ENCODE measurements around the gene HDAC4.

HDAC4 gene

DNA sequence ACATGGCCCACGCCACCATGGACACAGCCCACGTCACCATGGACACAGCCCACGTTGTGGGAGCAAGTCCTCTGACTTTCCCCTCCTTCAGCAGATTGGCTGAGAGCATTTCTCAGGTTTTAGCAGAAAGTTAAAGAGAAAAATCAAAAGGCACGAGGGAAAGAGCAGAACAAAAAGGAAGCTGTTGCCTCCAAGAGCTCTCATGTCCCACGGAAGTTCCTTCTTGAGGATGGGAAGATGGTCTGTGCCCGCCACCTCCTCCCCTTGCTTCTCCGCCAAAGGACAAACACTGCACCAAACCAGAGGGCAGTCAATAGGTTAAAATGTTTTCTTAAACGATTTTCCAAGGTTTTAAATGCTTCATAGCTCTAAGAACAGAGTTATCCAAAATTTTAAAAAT lies 148.4 kb downstream of the HDAC4 start:
- DNase-seq (ENCODE audit: low spot score) = no peak

DNA sequence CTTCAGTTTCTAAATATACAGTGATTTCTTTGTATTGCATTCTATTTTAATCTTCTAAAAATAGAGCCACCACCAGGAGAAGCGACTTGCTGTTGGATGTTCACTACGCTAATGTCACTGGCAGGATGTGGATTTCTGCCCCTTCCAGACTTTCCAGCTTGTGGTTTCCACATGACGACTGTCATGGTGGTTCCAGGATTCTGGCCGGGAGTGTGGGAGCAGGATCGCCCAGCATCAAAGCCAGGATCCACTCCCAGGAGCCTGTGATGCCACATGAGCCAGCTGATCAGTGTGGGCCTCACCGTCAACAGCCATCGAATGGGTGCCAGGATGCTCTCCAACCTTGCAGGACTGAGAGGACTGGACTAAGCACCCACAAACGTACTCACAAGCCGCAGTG lies 148.8 kb downstream of the HDAC4 start:
- DNase-seq (ENCODE audit: low spot score) = no peak

DNA sequence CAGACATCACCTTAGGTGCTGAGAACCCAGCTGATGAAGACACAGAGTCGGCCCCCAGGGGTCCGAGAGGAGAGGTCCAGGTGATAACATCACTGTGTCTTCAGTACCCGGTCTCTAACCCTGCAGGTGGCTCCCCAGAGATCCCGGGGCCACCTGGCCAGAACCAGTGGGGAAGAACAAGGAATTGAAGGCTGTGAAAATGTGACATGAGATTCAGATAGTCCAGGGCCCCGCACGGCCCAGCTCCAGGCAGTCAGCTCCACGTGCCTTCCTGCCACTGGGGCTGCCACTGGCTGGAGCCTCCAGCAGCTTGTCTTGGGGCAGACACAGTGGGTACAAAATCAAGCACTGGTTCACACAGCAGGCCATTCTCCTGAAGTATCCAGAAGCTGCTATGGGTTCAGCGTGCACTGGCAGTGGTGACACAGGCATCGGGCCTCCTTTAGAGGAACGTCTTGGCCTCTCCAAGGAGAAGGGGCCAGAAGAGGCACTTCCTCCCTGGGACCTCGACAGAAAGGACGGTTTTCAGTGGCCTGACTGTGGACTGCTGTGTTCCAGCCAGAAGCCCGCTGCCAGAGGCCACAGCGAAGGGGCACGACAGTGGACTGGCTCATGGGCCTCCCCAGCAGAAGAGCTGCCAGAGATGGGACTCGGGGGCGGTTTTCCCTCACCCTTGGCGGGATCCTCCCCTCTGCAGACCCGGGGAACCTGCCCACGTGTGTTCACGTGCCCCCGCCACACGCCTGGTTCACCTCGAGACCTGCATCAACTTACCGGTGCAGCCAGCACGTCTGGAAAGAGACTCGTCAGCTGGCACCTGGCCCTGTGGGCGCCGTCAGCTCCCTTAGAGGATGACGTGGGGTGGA lies 150.4 kb downstream of the HDAC4 start:
- no peak for DNase-seq (ENCODE audit: low spot score)

DNA sequence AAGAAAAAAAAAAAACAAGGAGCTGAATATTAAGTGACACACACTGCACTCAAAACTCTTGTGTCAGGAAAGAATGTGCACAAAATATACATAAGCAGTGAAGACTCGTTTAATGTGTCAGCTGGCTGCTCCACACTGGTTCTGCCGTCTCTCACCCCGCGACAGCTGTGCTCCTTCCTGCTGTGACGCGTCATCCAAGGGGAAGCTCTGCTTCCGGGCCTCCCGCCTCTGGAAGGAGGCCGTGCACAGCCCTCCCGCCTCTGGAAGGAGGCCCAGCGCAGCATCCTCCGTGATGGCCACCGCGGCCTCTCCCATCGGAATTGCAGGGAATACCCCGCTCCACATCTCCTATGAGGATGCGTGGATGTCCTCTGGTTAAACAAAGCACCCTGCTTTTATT lies 151.0 kb downstream of the HDAC4 start:
- DNase-seq (ENCODE audit: low spot score) = no peak

DNA sequence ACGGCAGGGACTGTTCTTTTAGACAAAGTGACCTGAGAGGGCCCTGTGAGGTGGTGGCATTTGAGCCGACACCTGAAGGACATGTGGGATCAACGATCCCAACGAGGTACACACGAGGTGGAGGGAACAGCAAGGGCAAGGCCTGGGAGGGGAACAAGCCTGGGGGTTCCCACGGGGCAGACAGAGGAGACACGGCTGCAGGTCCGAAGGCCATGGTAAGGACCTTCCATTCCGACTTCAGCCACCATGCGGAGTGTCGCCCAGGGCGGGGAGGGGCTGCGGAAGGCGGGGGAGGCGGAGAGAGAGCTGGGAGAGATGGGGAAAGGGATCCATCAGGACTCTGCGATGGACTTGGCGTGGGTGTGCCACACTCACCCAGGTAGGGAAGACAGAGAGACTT lies 151.8 kb downstream of the HDAC4 start:
- no peak for DNase-seq (ENCODE audit: low spot score)

DNA sequence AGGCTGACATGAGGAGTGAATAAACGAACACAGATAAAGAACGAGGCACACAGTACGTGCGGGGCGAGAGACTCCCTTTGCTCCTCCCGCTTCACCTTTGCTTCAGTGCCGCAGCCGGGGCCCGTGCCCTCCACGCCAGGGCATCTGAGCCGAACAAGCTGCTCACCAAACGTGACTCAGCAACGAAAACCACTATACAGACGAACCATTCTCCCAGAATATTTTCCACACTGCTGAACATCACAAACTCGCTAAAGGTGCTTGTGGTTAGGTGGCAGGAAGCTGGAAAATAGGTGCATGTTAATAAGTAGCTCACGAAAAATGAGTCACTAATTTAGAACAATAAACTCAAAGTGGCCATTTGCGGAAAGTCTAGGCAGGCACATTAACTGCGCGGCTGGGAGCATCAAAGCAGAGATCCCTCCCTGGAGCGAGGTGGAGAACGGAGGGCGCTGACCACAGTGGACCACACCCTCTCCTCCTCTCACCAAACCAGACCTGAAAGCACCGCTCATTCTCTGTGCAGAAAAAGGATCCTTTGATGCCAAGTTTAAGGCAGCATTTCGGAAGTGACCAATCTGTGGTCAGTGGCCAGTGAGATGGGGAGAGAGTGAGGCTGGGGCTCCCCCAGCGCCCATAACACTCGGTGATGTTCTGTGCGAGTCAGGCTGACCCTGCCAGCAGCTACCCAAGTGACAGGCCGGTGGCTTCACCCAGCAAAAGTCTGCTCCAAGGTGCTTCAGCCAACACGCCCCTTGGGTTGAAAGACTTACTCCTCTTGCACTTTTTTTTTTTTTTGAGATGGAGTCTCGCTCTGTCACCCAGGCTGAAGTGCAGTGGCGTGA lies 153.2 kb downstream of the HDAC4 start:
- DNase-seq (ENCODE audit: low spot score) = no peak

DNA sequence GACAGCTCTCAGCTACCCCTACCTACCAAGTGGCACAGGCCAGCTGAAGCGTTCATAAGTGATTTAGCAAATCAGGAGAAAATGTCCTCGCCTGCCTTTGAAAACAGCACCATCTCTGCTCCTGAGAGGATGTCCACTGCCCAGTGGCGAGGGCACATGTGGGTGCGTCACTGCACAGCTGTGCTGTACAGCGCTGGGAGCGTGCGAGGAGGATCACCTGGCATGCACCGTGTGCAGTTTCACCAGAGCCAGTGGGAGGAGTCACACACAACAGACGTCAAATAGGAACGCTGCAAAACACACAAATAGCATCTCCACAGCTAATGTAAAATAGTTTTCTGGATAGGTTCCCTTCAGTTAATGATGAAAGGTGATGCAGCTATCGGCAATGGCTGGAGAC lies 154.1 kb downstream of the HDAC4 start:
- no peak for DNase-seq (ENCODE audit: low spot score)

DNA sequence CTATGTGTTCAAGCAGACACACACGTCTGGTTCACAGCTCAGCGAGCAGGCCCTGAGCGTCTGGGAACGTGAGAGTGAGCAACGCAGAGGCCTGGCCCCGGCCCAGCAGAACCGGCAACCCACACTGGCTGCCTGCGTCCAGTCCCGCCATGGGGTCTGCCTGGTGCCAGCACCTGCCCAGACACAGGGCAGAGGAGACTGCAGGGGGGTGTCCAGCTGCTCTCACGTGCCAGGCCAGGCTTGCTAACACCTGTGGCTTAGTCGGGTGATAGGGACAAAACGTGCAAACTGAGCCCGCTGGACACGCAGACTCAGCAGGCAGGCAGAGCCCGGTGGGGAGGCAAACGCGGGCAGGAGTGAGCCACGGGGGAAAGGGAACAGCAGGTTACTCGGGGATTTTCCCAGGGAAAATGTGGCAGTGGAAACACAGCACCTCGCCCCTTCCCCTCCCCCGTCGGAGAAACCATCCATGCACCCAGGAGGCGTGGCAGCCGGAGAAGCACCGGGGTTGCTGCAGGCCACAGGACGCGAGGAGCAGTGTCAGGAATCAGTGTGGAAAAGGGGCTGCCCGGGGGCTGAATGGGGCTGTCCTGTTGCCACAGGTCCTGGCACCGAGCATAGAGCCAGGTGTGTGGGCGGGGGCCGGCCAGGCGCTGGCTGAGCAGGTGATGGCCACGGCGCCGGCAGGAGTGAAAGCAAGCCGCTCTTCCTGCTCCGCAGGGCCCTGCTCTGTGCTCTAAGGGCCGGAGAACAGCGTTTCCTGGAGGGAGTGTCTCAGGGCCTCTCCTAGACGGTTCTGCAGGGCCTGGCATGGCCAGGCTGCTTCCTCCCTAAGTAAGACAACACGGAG lies 154.7 kb downstream of the HDAC4 start:
- no peak for DNase-seq (ENCODE audit: low spot score)

DNA sequence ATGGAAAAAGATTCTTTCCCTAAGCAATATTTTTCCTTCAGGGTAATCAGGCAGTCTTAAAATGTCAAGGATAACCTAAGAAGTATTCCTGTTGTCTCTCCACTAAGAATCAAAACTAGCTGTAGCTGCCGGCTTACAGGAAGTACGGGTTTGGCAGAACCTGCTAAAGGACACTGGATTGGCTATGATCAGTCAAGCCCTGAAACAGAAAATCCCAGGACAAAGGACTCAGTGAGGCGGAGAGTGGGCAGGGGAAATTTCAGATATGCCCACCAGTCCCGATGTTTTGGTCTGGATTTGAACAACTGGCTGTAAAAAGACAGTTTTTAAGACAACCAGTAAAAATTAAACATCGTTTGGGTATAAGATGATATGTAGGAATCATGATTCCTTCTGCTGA lies 155.7 kb downstream of the HDAC4 start:
- no peak for DNase-seq (ENCODE audit: low spot score)

DNA sequence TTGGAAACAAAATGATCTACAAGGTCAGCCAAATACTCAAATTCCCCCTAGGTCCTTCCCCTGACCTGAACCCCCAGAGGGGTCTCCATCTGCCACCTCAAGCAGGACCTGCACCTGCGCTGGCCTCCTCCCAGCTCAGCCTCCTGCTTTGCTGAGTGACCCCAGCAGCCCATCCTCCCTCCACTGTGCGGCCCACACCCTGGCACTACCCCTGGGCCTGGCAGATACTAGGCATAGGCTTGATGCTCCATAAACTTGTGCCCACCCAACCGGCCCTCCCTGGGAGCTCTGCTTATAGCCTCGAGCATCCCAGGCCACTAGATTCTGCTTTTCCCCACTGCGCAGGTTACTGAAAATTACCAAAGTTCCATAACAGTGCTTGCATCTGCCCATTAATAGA lies 156.2 kb downstream of the HDAC4 start:
- no peak for DNase-seq (ENCODE audit: low spot score)

DNA sequence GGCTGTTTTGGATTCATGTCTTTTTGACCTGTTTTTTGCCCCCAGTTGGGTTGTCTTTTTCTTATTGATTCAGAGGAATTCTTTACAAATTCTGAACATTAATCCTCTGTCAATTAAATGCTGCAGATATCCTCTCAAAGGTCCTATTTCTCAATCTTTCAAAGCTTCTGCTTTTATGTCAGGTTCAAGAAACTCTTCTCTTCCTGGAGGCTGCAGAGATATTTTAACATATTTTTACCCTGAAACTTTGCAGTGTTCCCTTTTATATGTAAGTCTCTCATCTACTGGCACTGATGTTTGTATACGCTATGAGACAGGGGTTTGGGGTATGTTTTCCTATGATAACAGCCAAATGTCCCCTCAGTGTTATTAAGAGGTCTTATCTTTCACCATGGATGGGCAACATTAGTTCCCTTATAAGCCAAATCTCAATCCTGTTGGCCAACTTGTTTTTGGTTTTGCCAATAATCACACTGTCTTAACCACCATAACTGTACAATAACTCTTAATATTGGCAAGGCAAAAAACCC lies 159.3 kb downstream of the HDAC4 start:
- DNase-seq (ENCODE audit: low spot score) = no peak

DNA sequence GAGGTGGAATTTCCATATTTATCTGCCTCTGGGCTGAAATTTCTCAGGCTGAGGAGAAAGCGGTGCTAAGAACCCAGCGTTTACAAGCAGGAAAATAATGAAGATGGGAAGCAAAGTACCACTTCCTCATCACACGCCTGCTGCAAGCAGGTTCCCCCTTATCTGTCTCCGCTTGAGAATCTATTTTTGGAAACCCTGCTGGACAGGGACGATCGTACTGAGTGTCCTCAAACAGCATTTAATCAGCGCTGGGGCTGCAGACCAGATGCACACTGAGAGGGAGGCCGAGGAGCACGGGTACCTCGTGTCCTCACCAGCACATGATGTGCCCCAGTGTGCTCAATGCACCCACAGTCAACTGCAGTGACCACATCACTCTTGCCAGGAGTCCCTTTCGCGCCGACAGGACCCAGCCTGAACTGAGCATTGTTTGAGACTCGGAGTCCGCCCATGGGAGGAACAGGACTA lies 160.4 kb downstream of the HDAC4 start:
- no peak for DNase-seq (ENCODE audit: low spot score)

DNA sequence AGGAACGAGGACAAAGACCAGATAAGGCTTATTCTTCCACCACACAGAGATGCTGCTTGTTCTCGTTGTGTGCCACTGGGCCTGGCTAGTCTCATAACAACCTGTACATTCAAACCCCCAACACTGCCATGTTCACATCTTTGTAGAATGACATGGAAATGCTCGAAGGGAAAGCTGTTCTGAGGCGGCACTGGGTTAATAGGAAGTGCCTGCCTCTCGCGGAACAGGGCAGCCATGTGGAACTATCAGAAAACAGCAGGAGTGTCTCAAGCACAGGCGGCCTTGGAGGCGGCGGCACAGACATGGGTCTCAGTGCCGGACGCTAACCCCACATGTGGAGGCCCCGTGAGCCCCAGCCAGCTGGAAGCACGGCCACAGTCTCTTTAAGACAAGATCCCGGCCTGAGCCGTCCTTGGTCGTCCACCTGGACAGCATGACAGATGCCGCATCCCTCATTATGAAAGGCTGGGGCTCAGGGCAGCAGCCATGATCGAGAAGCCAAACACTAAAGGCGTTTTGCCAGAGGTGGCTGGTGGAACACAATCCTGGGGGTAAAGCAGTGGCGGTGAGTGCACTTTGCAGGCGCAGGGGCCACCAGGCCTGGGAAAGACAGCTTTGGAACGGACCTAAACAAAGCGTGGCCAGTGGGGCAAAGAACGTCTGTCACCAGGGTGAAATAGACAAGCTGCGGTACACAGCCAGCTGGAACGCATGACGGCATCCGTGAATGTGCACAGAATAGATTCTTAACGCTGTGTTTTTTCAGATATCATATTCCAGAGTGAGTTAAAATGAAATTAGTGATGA lies 161.0 kb downstream of the HDAC4 start:
- DNase-seq (ENCODE audit: low spot score) = no peak

DNA sequence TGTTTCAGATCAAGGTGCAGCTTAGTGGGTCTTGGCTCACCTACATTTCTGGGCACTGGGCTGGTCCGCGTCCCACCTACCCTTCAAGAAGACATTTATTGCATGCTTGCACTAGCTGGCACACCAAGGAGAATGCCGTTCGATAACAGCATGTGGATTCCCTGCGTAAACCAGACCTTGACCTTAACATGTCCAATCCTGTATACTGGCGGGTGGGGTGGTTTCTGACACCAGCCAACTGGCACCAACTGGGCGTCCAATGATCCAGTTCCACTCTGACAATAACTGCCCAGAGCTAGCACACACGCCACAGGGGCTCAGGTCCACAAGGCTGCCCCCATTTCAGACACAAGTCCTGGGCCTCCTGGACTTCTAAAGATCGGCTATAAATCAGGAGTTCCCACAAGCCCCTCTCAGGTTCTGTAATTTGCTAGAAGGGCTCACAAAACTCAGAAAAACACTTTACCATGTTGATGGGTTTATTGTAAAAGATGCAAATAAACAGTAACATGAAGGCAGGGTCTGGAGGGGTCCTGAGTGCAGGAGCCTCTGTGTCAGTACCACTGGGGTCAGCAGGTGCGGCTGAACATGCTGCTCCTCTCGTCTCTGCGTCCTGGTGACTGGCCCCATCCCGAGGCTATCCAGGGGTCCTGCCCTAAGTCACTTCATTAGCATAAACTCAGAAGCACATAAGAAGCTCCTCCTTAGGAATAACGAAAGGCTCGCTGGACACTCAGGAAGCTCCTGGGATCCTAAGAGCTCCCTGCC lies 161.8 kb downstream of the HDAC4 start:
- no peak for DNase-seq (ENCODE audit: low spot score)

DNA sequence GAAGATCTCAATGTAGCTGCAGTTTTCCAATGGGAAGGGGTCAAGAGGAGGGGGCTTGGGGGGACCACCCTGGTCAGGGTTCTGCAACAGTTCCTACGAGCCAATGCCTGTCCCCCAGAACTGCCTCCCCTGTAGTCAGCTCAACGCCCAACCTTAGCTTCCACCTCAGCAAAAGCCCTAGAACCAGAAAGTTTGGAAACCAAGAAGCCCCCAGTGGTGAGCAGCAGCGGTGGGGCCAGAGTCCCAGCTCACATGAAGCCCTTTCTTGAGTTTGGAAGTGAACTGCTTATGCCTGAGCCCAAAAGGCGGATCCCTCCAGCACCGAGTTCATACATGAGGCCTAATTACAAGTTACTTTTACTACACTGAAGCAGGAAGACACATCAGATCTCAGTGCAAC lies 162.4 kb downstream of the HDAC4 start:
- DNase-seq (ENCODE audit: low spot score) = no peak

DNA sequence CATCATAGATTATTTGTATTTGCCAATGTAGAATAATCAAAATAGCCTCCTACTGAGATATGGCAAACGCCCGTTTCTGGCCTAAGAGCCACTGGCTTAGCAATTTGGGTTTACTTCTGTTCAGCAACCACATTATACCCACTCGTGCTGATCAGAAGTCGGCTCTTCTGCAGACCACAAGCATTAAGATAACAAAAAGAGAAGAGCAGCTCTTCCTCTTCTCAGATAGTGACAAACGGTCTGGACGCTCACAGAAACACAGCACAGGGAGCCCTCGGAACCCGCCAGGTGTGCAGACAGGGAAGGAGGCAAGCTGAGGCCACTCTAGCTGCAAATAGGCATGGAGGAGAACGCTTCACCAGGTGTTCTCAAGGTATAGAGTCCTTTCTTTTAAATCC lies 164.0 kb downstream of the HDAC4 start:
- no peak for DNase-seq (ENCODE audit: low spot score)

DNA sequence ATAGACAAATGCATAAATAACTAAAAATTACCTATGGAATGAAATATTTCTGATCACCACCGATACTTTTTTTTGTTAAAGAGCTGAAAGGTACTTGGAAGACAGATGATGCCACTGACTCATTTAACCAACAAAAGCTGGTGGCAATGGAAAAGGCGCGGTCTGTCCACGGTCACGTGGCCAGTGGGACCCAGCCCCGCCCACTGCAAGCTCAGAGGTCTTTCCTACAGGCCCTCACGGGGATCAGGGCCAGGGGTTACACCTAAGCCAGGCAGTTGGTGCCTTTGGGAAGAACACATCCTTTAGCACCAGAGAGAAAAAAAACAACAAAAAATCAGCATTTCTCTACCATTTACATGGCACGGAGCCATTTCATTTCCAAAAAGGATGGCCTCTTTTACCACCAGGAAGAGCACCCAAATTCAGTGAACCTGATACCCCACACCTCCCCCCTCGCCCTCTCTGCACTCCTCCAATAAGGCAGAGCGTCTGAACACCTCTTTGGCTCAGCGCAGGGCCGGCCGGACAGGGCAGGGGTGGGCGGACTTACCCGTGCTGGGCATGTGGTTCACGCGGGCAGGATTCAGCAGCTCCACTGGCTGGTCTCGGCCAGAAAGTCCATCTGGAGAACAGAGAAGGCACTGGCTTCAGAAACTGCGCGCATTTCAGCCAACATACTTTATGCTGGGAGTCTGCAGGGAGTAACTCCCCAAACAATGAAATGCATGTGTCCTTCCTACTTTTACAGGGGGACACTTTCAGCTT lies 164.6 kb downstream of the HDAC4 start:
- no peak for DNase-seq (ENCODE audit: low spot score)

DNA sequence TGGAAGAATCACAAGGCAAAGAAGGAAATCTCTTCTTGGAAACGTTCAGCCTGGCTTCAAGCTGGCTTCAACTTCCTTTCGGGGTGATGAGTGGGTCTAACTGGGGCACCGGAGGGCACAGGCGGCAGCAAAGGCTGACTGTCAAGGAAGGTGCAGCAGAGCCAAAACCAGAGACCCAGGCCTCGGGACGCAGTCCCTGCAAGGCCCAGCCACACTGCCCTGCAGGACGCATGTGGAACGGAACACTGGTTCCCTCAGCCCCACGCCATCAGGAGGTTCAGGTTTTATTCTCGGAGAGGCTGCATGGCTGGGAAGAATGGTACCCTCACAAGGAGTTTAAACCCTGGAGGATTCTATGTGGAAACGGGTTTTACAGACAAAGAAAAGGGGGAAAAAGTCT lies 165.5 kb downstream of the HDAC4 start:
- DNase-seq (ENCODE audit: low spot score) = no peak
